Midbrain (tissue), 1 donor: ENCODE measurements around the gene WTIP.
"Not testable (repeated sequence)": the region's sequence is repeated elsewhere in the genome, so short reads cannot be mapped to it uniquely, and the experiment has no call there.

Experiments
- DNase-seq: peaks from one replicate; lab custom pipeline; 2025; lab: John Stamatoyannopoulos, UW

The WTIP gene

DNA sequence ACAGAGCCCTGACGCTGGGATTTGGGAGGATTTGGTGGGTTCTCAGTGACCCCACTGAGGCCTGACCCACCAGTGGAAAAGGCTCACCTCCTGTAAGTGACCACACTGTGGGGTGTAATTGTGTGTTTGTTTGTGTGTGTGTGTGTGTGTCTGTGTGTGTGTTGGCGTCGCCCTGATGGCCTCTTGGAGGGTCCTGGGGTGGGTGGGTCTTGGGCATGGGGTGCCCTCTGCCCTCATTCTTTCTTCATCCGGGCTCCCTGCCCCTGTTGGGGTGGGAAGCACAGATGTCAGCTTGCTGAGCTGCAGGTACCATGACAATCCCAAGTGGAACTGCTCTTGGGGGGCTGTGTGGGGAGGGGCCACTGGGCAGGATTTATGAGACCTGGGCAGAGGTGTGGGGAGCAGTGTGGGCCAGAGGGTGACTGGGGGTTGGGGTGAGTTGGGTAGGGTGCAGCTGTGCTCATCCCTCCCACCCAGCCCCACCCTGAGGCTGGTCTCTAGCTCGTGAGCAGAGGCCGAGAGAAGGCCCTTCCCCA is 22.8 kb downstream of the WTIP start:
- DNase-seq, result no peak

DNA sequence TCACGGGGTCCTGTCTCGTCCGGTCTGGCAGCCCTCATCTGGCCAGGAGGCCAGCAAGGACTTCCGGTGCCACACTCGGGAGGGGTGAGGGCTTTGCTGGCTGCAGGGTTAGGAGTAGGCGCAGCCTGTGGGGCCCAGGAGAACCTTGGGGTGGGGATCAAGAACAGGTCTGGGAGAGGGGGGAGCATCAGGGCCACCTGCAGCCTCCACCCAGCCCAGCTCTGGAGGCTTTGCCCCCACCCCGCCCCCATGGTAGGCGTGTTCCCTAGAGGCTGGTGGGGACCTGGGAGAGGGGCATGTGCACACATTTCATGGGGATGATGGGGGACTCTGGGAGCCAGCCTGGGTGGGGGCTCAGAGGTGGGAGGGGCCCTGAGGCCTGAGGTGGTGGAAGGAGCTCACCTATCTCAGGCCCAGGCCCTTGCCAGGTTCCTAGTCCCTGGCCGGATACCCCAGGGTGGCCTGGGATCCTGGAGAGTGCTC is 23.3 kb downstream of the WTIP start:
- no peak for DNase-seq

GRCh38 chr19:34505321-34506025 is 23.9 kb downstream of the WTIP start:
- DNase-seq, result no peak

- no peak for DNase-seq
Observed at GRCh38 chr19:34506026-34506370, 24.4 kb downstream of the WTIP start.

- no peak for DNase-seq
Observed at GRCh38 chr19:34507414-34508067, 26.0 kb downstream of the WTIP start.

DNA sequence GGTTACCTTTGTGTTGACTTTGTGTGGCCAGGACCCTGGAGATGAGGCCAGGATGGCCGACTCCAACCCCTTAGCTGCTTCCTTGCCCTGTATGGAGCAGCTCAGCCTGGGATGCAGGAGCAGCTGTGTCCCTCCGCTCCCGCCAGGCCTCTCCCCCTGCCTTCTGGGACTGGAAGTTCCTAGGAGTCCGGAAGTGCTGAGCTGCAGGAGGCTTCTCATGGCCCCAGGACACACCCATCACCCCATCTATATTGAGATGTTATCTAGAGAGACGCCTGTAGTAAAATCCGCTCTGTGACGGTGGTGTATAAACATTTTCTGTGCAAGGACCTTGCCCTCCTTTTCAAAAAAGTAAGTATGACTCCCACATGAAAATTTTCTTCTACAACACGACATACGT is 27.0 kb downstream of the WTIP start:
- no peak for DNase-seq

- DNase-seq, result not testable (repeated sequence)
Observed at GRCh38 chr19:34510904-34511303, 29.3 kb downstream of the WTIP start.

DNA sequence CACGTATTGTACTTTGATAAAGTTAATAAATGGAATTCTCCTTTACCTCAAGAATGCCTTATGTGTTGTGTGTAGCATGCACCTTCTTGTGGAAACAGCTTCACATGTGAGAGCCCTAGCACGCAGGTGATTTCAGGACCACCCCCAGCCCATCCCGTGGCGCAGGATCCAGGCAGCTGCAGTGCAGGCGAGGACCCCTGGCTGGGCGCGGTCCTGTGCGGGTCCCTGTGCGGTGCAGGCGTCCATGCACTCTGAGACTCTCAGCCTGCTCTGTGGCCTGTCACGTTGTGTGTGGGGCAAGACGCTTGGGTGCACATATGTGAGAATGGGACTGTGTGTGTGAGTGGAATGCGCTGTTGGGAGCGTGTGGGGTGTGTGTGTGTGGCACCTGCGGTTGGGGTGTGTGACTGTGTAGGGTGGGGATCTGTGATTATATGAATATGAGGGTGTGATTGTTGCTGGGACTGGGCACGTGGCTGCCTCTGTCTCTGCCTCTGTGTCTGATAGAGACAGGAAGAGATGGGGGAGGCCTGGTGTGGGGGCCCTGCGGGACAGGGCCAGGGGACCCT is 30.8 kb downstream of the WTIP start:
- DNase-seq, result no peak

DNA sequence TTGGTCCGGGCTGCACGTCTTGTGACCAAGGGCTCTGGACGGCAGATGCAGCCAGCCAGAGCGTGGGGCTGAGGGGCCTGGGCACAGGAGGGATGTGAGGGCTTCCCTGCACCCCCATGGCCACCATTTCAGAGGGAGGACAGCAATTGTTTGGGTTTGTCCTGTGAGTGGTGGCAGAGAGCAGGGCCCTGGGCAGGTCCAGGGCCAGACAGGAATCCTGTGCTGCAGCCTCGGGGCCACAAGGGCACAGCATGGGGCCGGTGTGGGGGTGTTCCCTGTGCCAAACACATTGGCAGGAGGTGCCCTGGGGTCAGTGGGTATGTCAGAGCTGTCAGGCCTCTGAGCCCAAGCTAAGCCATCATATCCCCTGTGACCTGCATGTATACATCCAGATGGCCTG is 32.2 kb downstream of the WTIP start:
- no peak for DNase-seq

GRCh38 chr19:34519602-34520001 is 38.0 kb downstream of the WTIP start:
- DNase-seq, result no peak

DNA sequence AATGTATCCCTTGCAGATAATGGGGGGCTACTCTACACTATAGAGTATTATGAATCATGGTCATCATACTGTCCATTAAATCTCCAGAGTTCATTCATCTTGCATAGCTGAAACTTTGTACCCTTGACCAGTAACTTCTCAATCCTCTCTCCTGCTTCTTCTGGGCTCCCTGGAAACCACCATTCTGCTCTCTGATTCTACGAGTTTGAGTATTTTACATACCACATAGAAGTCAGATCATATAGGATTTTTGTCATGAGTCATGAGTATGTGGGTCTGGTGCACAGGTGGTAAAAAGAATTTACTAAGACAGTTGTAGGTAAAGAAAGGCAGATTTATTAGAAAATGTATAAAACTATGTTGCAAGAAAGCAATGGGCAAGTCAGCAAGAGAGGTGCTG is 41.9 kb downstream of the WTIP start:
- no peak for DNase-seq

- no peak for DNase-seq
Observed at GRCh38 chr19:34525001-34525400, 43.4 kb downstream of the WTIP start.

GRCh38 chr19:34534206-34534605 is 52.6 kb downstream of the WTIP start:
- no peak for DNase-seq

GRCh38 chr19:34539396-34539795 is 57.8 kb downstream of the WTIP start:
- no peak for DNase-seq

DNA sequence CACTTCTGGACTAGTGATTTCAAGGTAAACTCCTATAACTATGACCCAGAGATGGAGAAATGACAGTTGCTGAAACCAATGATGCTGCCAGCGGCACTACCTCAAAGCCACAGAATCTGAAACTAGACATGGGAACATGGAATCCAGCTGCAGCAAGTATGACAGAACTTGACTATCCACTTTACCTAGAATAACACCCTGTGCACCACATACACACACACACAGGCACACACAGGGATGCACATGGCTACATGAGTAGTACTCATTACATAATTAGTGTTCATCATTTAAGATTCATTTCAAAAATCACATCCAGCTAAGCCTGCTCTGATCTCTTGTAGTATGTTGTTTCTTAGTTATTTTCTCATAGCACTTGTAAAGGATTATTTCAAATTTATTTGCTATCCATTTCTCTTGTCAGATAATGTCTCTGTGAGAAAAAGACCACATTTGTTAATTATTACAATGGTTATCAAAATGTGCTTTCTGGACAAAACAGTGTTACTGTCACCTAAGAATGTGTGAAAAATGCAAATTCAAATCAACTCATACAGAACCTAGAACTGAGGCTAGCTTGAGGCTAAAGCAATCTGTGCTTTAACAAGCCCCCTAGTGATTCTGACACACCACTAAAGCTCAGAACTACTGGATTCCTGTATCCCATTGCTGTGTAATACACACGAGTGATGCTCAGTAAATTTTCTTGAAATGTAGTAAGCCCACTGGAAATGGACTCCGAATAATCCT is 59.4 kb downstream of the WTIP start:
- DNase-seq, result no peak

- DNase-seq, result no peak
Observed at GRCh38 chr19:34549833-34550232, 68.3 kb downstream of the WTIP start.

- DNase-seq, result no peak
Observed at GRCh38 chr19:34555447-34555846, 73.9 kb downstream of the WTIP start.

DNA sequence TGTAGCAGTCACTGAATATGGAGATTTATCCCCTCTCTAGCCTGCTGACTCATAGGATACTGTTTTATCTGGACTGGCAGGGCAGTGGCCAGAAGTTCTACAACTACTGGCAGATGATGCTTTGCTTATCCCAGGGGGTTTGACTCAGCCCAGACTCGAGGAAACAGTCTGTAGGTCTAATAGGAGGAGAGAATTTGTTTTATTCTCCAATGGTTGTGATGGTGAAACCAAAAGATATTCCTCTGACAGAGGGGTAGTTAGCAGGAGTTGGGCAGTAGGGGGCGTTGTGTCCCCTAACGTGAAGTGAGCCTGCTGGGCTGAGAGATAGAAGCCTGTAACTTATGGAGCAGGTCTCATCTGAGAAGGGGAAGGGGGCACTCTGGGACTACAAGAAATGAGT is 74.9 kb downstream of the WTIP start:
- DNase-seq, result peak; percentile 1

- DNase-seq, result no peak
Observed at GRCh38 chr19:34559045-34559444, 77.5 kb downstream of the WTIP start.

GRCh38 chr19:34560229-34560628 is 78.7 kb downstream of the WTIP start:
- DNase-seq, result no peak
